ENCODE measurements around the gene MLLT6. TPM values are rescaled to one million over a fixed set of nuclear protein-coding genes. Genes with fewer than 3 reads are reported as not detected.
A peak's percentile ranks its signal among the peaks of the same experiment; 100 is the strongest.

The MLLT6 gene
- total and polyA plus RNA-seq, 2 of the 4 experiments (the other 2 are of a cell fraction): 7.2 to 21.2 TPM

- H2BK15ac ChIP-seq (ENCODE audit: low read depth, low read length): no peak overlapping the region
- no peak overlapping the region for H2AK5ac ChIP-seq (ENCODE audit: low read depth, low read length)
- no peak for TF ChIP-seq MXI1 (IDR thresholded peaks at IDR 0.05; ENCODE audit: borderline replicate concordance, low read depth, low read length)
- no peak for TF ChIP-seq FOS (IDR thresholded peaks at IDR 0.05; ENCODE audit: low read depth, low read length)
- no peak for TF ChIP-seq CHD1 (IDR thresholded peaks at IDR 0.05; ENCODE audit: low read depth, low read length)
- TF ChIP-seq CEBPB (IDR thresholded peaks at IDR 0.05; ENCODE audit: low read depth, low read length): no peak
- no peak for TF ChIP-seq RFX5 (IDR thresholded peaks at IDR 0.05; ENCODE audit: low read depth, low read length)
- TF ChIP-seq SMC3 (IDR thresholded peaks at IDR 0.05; ENCODE audit: low read depth, low read length): no peak
- TF ChIP-seq NFE2L2 (IDR thresholded peaks at IDR 0.05; ENCODE audit: low read depth, low read length): no peak
- TF ChIP-seq MAZ (IDR thresholded peaks at IDR 0.05; ENCODE audit: borderline replicate concordance, low read depth, low read length): no peak
- no peak for TF ChIP-seq BHLHE40 (IDR thresholded peaks at IDR 0.05; ENCODE audit: low read depth, low read length)
- no peak for TF ChIP-seq ELK1 (IDR thresholded peaks at IDR 0.05; ENCODE audit: borderline replicate concordance, low read depth, low read length)
- no peaks in the 10 kb centered on the region; the same call in 1 of the 2 replicates for H3K9me1 ChIP-seq (ENCODE audit: insufficient read depth, low read length)
- H3K36me3 ChIP-seq (ENCODE audit: control insufficient read depth, insufficient read depth, low read length): no peaks in the 10 kb centered on the region
- DNase-seq (no peak), ATAC-seq (ENCODE audit: low read depth) (peak; percentile 54)
- no peak overlapping the region for H3K18ac ChIP-seq (ENCODE audit: low read depth, low read length)
- H3K4ac ChIP-seq (ENCODE audit: low read depth, low read length): no peak overlapping the region
- H2BK5ac ChIP-seq (ENCODE audit: low read depth, low read length, poor library complexity, severe bottlenecking): no peak overlapping the region
- no peak overlapping the region for H3K14ac ChIP-seq (replicated peaks; ENCODE audit: low read depth, low read length)
- H3K4me1 ChIP-seq (ENCODE audit: control insufficient read depth, insufficient read depth, low read length): no peaks in the 10 kb centered on the region
- H4K20me1 ChIP-seq (ENCODE audit: insufficient read depth, low read length): no peaks in the 10 kb centered on the region
- no peak overlapping the region for H3K4me3 ChIP-seq (ENCODE audit: insufficient read depth, low read depth, low read length)
- H4K5ac ChIP-seq (ENCODE audit: low read depth, low read length): no peak overlapping the region
- in situ Hi-C loops (cut with MboI; ENCODE audit: low sequenced_read_pairs) (loop anchor here (10.0 kb wide), 2 partner anchors 96 to 306 kb away; partner anchors contain the start of gene SOCS7), dilution Hi-C loops (cut with HindIII; ENCODE audit: low sequenced_read_pairs, unreplicated experiment) (no loop called here), intact Hi-C loops (cut with micrococcal nuclease) (no loop called here)
- H3K4me2 ChIP-seq (ENCODE audit: low read depth, low read length): no peak overlapping the region
- POLR2A ChIA-PET (ENCODE audit: unreplicated experiment): interaction anchor here (0.5 kb wide), 1 partner anchor 11 kb away, joined by 15 read pairs; no protein-coding TSS in a partner anchor
- no peak overlapping the region for H3K23ac ChIP-seq (ENCODE audit: low read depth, low read length)
- WGBS, 2 experiments (ENCODE audit: extremely low coverage in 2 of 2, insufficient read length in 1 of 2): 50% methylated on average over 5 of the region's 16 CpGs; no CpG with 5 or more reads in 1 of the 2 experiments
- H2AK9ac ChIP-seq (replicated peaks; ENCODE audit: low read depth, low read length, poor library complexity): no peak overlapping the region
- no peaks in the 10 kb centered on the region for H3K79me1 ChIP-seq (ENCODE audit: low read depth in 1 of 2, low read length in 2 of 2)
- H4K8ac ChIP-seq (ENCODE audit: low read depth in 2 of 2, low read length in 2 of 2): no peak overlapping the region
- H2BK20ac ChIP-seq (ENCODE audit: low read depth, low read length): no peak overlapping the region
- no TSS peak for BruUV-seq (replicated peaks)
- H3K27me3 ChIP-seq (ENCODE audit: control insufficient read depth, insufficient read depth, low read length): peaks cover 46% of the 10 kb centered on the region
- CTCF ChIA-PET: interaction anchor here (0.7 kb wide), 1 partner anchor 103 kb away, joined by 3 read pairs; no protein-coding TSS in a partner anchor
- H3K56ac ChIP-seq (ENCODE audit: extremely low read depth, insufficient read depth, low read length): no peak overlapping the region
- H3K9me3 ChIP-seq (ENCODE audit: control insufficient read depth, insufficient read depth, low read length): no peaks in the 10 kb centered on the region
- H2BK120ac ChIP-seq (ENCODE audit: low read depth, low read length): no peak overlapping the region
- no peak overlapping the region for H2AFZ ChIP-seq (replicated peaks; ENCODE audit: low read length, poor library complexity)
- no peak overlapping the region for H3K27ac ChIP-seq (ENCODE audit: insufficient read depth, low read length)
- H4K91ac ChIP-seq (ENCODE audit: insufficient read depth, low read depth, low read length): no peak overlapping the region
- H3K9ac ChIP-seq (ENCODE audit: low read depth, low read length): no peak overlapping the region
These were observed 44.7 kb upstream of the MLLT6 start for GRCh38 chr17:38660097-38661025.
